Fibroblast of lung (primary cell): ENCODE measurements around the gene DSP.

ENCODE experiments used
- EZH2 ChIP-seq: IDR thresholded peaks from 2 replicates; pipeline ENCODE4 v1.5.1; 2012; ENCODE audit warnings: low read length, control low read depth, mild to moderate bottlenecking; ENCODE audit errors: missing control alignments
- TF ChIP-seq, protein P1 (sequence below), 2 donors: IDR thresholded peaks in 1 of 2; conservative IDR thresholded peaks in 1 of 2; 1 replicate in 1 of 2; 2 replicates in 1 of 2; pipeline ENCODE4 v1.5.1; 2011 to 2012; ENCODE audit warnings: low read length in 2 of 2, control low read depth in 1 of 2, inconsistent platforms in 1 of 2, low read depth in 1 of 2, mild to moderate bottlenecking in 1 of 2

- TF ChIP-seq, protein P1, sequence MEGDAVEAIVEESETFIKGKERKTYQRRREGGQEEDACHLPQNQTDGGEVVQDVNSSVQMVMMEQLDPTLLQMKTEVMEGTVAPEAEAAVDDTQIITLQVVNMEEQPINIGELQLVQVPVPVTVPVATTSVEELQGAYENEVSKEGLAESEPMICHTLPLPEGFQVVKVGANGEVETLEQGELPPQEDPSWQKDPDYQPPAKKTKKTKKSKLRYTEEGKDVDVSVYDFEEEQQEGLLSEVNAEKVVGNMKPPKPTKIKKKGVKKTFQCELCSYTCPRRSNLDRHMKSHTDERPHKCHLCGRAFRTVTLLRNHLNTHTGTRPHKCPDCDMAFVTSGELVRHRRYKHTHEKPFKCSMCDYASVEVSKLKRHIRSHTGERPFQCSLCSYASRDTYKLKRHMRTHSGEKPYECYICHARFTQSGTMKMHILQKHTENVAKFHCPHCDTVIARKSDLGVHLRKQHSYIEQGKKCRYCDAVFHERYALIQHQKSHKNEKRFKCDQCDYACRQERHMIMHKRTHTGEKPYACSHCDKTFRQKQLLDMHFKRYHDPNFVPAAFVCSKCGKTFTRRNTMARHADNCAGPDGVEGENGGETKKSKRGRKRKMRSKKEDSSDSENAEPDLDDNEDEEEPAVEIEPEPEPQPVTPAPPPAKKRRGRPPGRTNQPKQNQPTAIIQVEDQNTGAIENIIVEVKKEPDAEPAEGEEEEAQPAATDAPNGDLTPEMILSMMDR (conservative IDR thresholded peaks at IDR 0.05 in 1 of 2, IDR thresholded peaks at IDR 0.05 in 1 of 2; ENCODE audit: low read depth in 1 of 2, low read length in 2 of 2) = no peak
- no peak for TF ChIP-seq EZH2
These were observed 51.8 kb downstream of the DSP start for GRCh38 chr6:7593229-7593628.
